K562 (cell line): ENCODE results near the gene LILRA6. TPM values are rescaled to one million over a fixed set of nuclear protein-coding genes. Genes with fewer than 3 reads are reported as not detected.

Experiments
- ATAC-seq: fragments of 200-7000 bp; cut with Tn5 transposase; 3 replicates; pipeline ENCODE4 v1.9.1; 2020; ENCODE audit warnings: moderate library complexity
- BruUV-seq: library from RNA; stranded (reverse); fragments of 400-500 nt; replicated peaks from 2 replicates; lab custom pipeline; 2021; lab: Mats Ljungman, UMichigan
- CTCF ChIA-PET: fragments of 300-600 bp; formaldehyde crosslinking; extraction: SDS; loops from one replicate; lab custom pipeline; 2021; ENCODE audit warnings: low intra/inter-chr PET ratio; lab: Yijun Ruan, JAX
- POLR2A ChIA-PET: fragments of 300-600, 350-650 bp; sonication (Branson Sonifier 250); formaldehyde crosslinking; extraction: SDS; loops from one replicate; lab custom pipeline; 2021; ENCODE audit warnings: antibody characterized with exemption, inconsistent platforms; lab: Yijun Ruan, JAX
- DNase-seq, 4 experiments: peaks; one replicate each; pipeline versions ENCODE4 v3.0.0 to v3.0.0-alpha.2; 2011 to 2018; ENCODE audit warnings: low spot score in 3 of 4, mixed read lengths in 3 of 4; ENCODE audit errors: extremely low read depth in 1 of 4
- FAIRE-seq: peaks from 2 replicates; lab custom pipeline; 2011; peaks lifted over from hg19 to GRCh38; lab: Jason Lieb, UNC
- H2AFZ ChIP-seq: 2 replicates; pipeline ENCODE4 v1.6.0; 2011; ENCODE audit warnings: low read depth, low read length, control low read depth, inconsistent platforms
- H3K27ac ChIP-seq: fragments of 200-600 bp; 3 replicates; pipeline ENCODE4 v1.8.0; 2011; ENCODE audit warnings: low read depth, mild to moderate bottlenecking, control low read depth, inconsistent platforms, low read length, moderate library complexity, mixed read lengths; ENCODE audit errors: extremely low read depth
- H3K27me3 ChIP-seq, 2 experiments: fragments of 300-600 bp in 1 of 2; 2 replicates in 1 of 2; 3 replicates in 1 of 2; pipeline versions ENCODE4 v1.6.0 to v1.8.0; 2011; ENCODE audit warnings: inconsistent platforms in 2 of 2, low read length in 2 of 2, mild to moderate bottlenecking in 1 of 2, mixed read lengths in 1 of 2, moderate library complexity in 1 of 2; ENCODE audit not compliant: control insufficient read depth in 2 of 2, insufficient read depth in 2 of 2
- H3K36me3 ChIP-seq: fragments of 300-600 bp; 3 replicates; pipeline ENCODE4 v1.8.0; 2011; ENCODE audit warnings: mild to moderate bottlenecking, low read length, inconsistent platforms; ENCODE audit not compliant: control insufficient read depth, insufficient read depth
- H3K4me1 ChIP-seq, 2 experiments: fragments of 200-600 bp in 1 of 2; replicated peaks in 1 of 2; 2 replicates in 1 of 2; 3 replicates in 1 of 2; pipeline versions ENCODE4 v1.5.1 to v1.8.0; 2011; ENCODE audit warnings: inconsistent platforms in 2 of 2, low read length in 2 of 2, mild to moderate bottlenecking in 1 of 2, mixed read lengths in 1 of 2, moderate library complexity in 1 of 2; ENCODE audit not compliant: control insufficient read depth in 2 of 2, insufficient read depth in 2 of 2
- H3K4me2 ChIP-seq: 2 replicates; pipeline ENCODE4 v1.6.1; 2011; ENCODE audit warnings: low read length, control low read depth, inconsistent platforms, mixed read lengths; ENCODE audit not compliant: insufficient read depth
- H3K4me3 ChIP-seq: fragments of 200-600 bp; sonication (generic), shearing (Covaris generic); 2 replicates; pipeline ENCODE4 v1.5.1; 2016; ENCODE audit warnings: control low read depth, inconsistent platforms
- H3K79me2 ChIP-seq: fragments of 200-600 bp; 3 replicates; pipeline ENCODE4 v1.8.0; 2011; ENCODE audit warnings: low read length, inconsistent platforms; ENCODE audit not compliant: control insufficient read depth, insufficient read depth
- H3K9ac ChIP-seq, 2 experiments: 2 replicates each; pipeline versions ENCODE4 v1.6.0 to v1.6.1; 2011; ENCODE audit warnings: low read depth in 2 of 2, low read length in 2 of 2, control low read depth in 1 of 2, inconsistent platforms in 1 of 2, mild to moderate bottlenecking in 1 of 2, mixed read lengths in 1 of 2; ENCODE audit not compliant: insufficient read depth in 1 of 2
- H3K9me1 ChIP-seq: one replicate; pipeline ENCODE4 v1.6.0; 2011; ENCODE audit warnings: inconsistent platforms, mild to moderate bottlenecking, low read length, moderate library complexity; ENCODE audit not compliant: control insufficient read depth, insufficient read depth
- H3K9me3 ChIP-seq: replicated peaks from 2 replicates; pipeline ENCODE4 v1.5.1; 2011; ENCODE audit warnings: low read depth, low read length, inconsistent platforms; ENCODE audit not compliant: control insufficient read depth, insufficient read depth
- H4K20me1 ChIP-seq: replicated peaks from 2 replicates; pipeline ENCODE4 v1.6.1; 2011; ENCODE audit warnings: low read length, inconsistent platforms, mixed read lengths; ENCODE audit not compliant: control insufficient read depth, insufficient read depth
- CBX8 ChIP-seq: fragments of 200-600 bp; sonication (generic); IDR thresholded peaks from 2 replicates; pipeline ENCODE4 v1.6.1; 2012; ENCODE audit warnings: borderline replicate concordance, mixed run types, low read depth, mild to moderate bottlenecking, moderate library complexity, mixed read lengths, low read length, control low read depth, inconsistent platforms; ENCODE audit not compliant: poor library complexity, severe bottlenecking; ENCODE audit errors: extremely low read depth
- CEBPZ ChIP-seq: fragments of 150-350 bp; IDR thresholded peaks from 2 replicates; pipeline ENCODE4 v1.6.1; 2014; ENCODE audit warnings: low read depth, mild to moderate bottlenecking, low read length, borderline replicate concordance
- KDM4B ChIP-seq, 2 experiments: fragments of 450-650 bp in 1 of 2; sonication (generic) in 1 of 2; IDR thresholded peaks; 2 replicates each; pipeline ENCODE4 v1.6.1; 2016 to 2017; ENCODE audit warnings: borderline replicate concordance in 2 of 2, antibody characterized with exemption in 1 of 2, low read depth in 1 of 2, mild to moderate bottlenecking in 1 of 2
- KLF10 ChIP-seq: fragments of 250-450 bp; sonication (Bioruptor Pico); IDR thresholded peaks from 2 replicates; pipeline ENCODE4 v1.6.1; 2021; ENCODE audit warnings: matching md5 sums
- KLF16 ChIP-seq: IDR thresholded peaks from 2 replicates; pipeline ENCODE4 v1.6.1; 2016; ENCODE audit warnings: antibody characterized with exemption
- POLR2A ChIP-seq: fragments of 450-650 bp; conservative IDR thresholded peaks from 2 replicates; pipeline ENCODE4 v1.6.1; 2016
- SIN3A ChIP-seq, 2 experiments: fragments of 150-350 bp in 1 of 2; IDR thresholded peaks; 2 replicates each; pipeline ENCODE4 v1.6.1; 2011 to 2016; ENCODE audit warnings: borderline replicate concordance in 2 of 2, low read depth in 2 of 2, low read length in 2 of 2, mild to moderate bottlenecking in 2 of 2, moderate library complexity in 2 of 2; ENCODE audit not compliant: control insufficient read depth in 1 of 2
- SMC3 ChIP-seq: conservative IDR thresholded peaks from 2 replicates; pipeline ENCODE4 v1.6.1; 2011; ENCODE audit warnings: low read depth, low read length, improper control_type of control experiment; ENCODE audit not compliant: insufficient read depth
- ZFP30 ChIP-seq: fragments of 250-450 bp; sonication (Bioruptor Pico); IDR thresholded peaks from 2 replicates; pipeline ENCODE4 v1.8.0; 2022; ENCODE audit warnings: moderate library complexity, mild to moderate bottlenecking, inconsistent platforms, borderline replicate concordance
- ZNF449 ChIP-seq: fragments of 250-450 bp; sonication (Bioruptor Pico); IDR thresholded peaks from 2 replicates; pipeline ENCODE4 v1.8.0; 2022; ENCODE audit warnings: moderate library complexity, mild to moderate bottlenecking, inconsistent platforms
- WGBS: fragments of 100-300 bp; shearing (Covaris generic); methylation state at CpG from one replicate; pipeline ENCODE4 v1.1.6; 2016; ENCODE audit warnings: low coverage, mixed read lengths; ENCODE audit not compliant: insufficient coverage; ENCODE audit errors: missing lambda C conversion rate; 5-methylcytosine and 5-hydroxymethylcytosine counted together
- in situ Hi-C: fragments of 300-500 bp; cut with MboI; formaldehyde crosslinking; loops from 4 replicates; pipeline ENCODE4 v1.15.0; 2018; ENCODE audit warnings: inconsistent platforms, mixed read lengths
- intact Hi-C: fragments of 100-400 bp; cut with micrococcal nuclease; formaldehyde crosslinking; loops from 2 replicates; pipeline ENCODE4 v1.14.2; 2022
- polyA plus RNA-seq, 8 experiments: library from polyadenylated mRNA; depleted of rRNA in 4 of 8; stranded (reverse) in 5 of 8; unstranded in 3 of 8; fragments of >200 nt; fragmentation: Nextera tagmentation in 2 of 8; fragmentation: Illumina TruSeq in 1 of 8; extraction: Ambion mirVana in 2 of 8; extraction: Trizol in 1 of 8; gene quantifications; 2 replicates each; pipeline versions ENCODE4 v1.2.1 to v1.2.3, GENCODE V29; 2011 to 2014; ENCODE audit warnings: inconsistent platforms in 1 of 8, missing spikeins in 1 of 8
- total RNA-seq, 7 experiments: library from RNA; depleted of rRNA in 6 of 7; stranded (reverse); fragments of >200 nt in 6 of 7; fragmentation: Illumina TruSeq in 2 of 7; extraction: Trizol in 2 of 7; gene quantifications; 2 replicates each; pipeline versions ENCODE4 v1.2.1 to v1.2.3, GENCODE V29; 2011 to 2021; ENCODE audit warnings: low replicate concordance in 1 of 7
- TF ChIP-seq, protein P1 (sequence below): fragments of 250-450 bp; sonication (Bioruptor Pico); IDR thresholded peaks from 2 replicates; pipeline ENCODE4 v1.4.0; 2020; ENCODE audit warnings: borderline replicate concordance

LILRA6 gene
- total and polyA plus RNA-seq, 9 of the 15 experiments (the other 6 are each of a cell fraction or from before 2014, with no cell fraction given) = 0.03 TPM; not detected in 8

GRCh38 chr19:54218259-54218658, 24.3 kb downstream of the LILRA6 start:
- no peak overlapping the region for H3K4me3 ChIP-seq
- H3K4me2 ChIP-seq = no peak overlapping the region
- intact Hi-C loops = no loop called here
- H3K27me3 ChIP-seq = no peaks in the 10 kb centered on the region; a peak in 1 of 5 replicates
- TF ChIP-seq KLF10 (CRISPR knock-in tag) = no peak
- TF ChIP-seq ZNF449 (CRISPR knock-in tag) = no peak
- no peak for TF ChIP-seq SIN3A (IDR thresholded peaks at IDR 0.05; ENCODE audit: borderline replicate concordance in 2 of 2, control insufficient read depth in 1 of 2, low read depth in 2 of 2, low read length in 2 of 2)
- no peak for TF ChIP-seq POLR2A
- TF ChIP-seq KLF16 = no peak
- no peak for TF ChIP-seq CBX8
- TF ChIP-seq, protein P1, sequence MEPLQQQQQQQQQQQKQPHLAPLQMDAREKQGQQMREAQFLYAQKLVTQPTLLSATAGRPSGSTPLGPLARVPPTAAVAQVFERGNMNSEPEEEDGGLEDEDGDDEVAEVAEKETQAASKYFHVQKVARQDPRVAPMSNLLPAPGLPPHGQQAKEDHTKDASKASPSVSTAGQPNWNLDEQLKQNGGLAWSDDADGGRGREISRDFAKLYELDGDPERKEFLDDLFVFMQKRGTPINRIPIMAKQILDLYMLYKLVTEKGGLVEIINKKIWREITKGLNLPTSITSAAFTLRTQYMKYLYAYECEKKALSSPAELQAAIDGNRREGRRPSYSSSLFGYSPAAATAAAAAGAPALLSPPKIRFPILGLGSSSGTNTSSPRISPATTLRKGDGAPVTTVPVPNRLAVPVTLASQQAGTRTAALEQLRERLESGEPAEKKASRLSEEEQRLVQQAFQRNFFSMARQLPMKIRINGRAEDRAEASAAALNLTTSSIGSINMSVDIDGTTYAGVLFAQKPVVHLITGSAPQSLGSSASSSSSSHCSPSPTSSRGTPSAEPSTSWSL (CRISPR knock-in tag) = no peak
- no peak for TF ChIP-seq CEBPZ
- TF ChIP-seq KDM4B (IDR thresholded peaks at IDR 0.05; ENCODE audit: borderline replicate concordance in 2 of 2, low read depth in 1 of 2) = no peak
- TF ChIP-seq ZFP30 (CRISPR knock-in tag) = no peak
- no peak for TF ChIP-seq SMC3
- no peak for FAIRE-seq
- H3K9ac ChIP-seq = no peak overlapping the region; a peak in 1 of 4 replicates
- H3K79me2 ChIP-seq = no peaks in the 10 kb centered on the region; the same call in 2 of the 3 replicates
- no TSS peak for BruUV-seq
- peaks cover 10% of the 10 kb centered on the region; the same call in 2 of the 3 replicates for H3K36me3 ChIP-seq
- ChIA-PET CTCF (no interaction called here), POLR2A (interaction anchor here (1.0 kb wide), 1 partner anchor 8 kb away, joined by 3 read pairs; no protein-coding TSS in a partner anchor)
- WGBS = 92% methylated on average over 3 of the region's 8 CpGs
- no peaks in the 10 kb centered on the region for H3K9me3 ChIP-seq
- no peak overlapping the region for H2AFZ ChIP-seq
- no peaks in the 10 kb centered on the region for H3K9me1 ChIP-seq
- ATAC-seq = no peak
- in situ Hi-C loops = no loop called here
- H4K20me1 ChIP-seq = no peaks in the 10 kb centered on the region
- no peak overlapping the region for H3K27ac ChIP-seq
- H3K4me1 ChIP-seq = peaks cover 0 to 31% of the 10 kb centered on the region in 2 experiments; a peak in 4 of 5 replicates
- DNase-seq = no peak
